Astrocyte of the cerebellum (primary cell): Measurements from ENCODE around the gene CFAP46.
"Not testable (repeated sequence)": the region's sequence is repeated elsewhere in the genome, so short reads cannot be mapped to it uniquely, and the experiment has no call there.

ENCODE experiments used
- DNase-seq: peaks from one replicate; pipeline ENCODE4 v3.0.0-alpha.2; 2011; ENCODE audit warnings: low read depth
- H3K4me3 ChIP-seq: 2 replicates; pipeline ENCODE4 v1.5.1; 2011; ENCODE audit warnings: mild to moderate bottlenecking, low read depth, low read length, moderate library complexity
- in situ Hi-C: cut with HindIII; loops from 2 replicates; pipeline ENCODE4 v1.10.0; 2017; ENCODE audit warnings: low sequenced_read_pairs
- TF ChIP-seq, protein P1 (sequence below): IDR thresholded peaks from 2 replicates; pipeline ENCODE4 v1.5.1; 2012; ENCODE audit warnings: low read length, low read depth, moderate library complexity, mild to moderate bottlenecking; ENCODE audit errors: missing control alignments

The CFAP46 gene

DNA sequence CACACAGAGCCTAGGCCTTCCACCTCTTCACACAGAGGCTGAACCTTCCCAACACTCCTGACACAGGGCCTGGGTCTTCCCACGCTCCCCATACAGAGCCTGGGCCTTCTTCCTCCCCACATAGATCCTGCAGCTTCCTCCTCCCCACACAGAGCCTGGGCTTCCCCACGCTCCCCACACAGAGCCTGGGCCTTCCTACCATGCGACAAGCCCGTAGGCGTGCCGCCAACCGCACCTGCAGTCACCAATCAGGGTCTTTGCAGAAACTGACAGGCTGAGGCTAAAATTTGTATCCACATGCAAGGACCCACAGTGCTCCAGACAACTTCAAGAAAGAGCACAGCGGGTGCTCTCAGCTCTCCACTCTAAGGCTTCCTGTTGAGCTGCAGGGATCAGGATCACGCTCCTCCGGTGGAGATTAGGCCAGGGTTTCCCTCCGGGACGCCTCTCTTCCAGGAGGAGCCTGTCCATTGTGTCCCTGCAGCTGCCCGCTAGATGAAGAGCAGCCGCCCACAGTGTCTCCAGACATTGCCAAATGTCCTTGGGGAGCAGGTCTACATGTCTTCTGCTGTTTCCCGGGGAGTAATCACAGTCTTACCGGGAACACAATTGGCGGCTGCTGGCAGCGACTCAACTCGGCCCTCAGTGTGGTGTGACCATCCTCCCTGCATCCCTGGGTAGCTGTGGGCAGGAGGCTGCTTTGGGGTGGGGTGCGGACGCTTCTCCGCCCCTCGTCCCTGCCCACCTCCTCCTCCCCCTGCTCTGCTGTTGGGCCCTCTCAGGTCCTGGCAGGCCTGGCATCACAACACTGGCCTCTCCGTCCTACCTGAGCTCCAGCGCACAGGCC lies 9.7 kb downstream of the CFAP46 start:
- TF ChIP-seq, protein P1, sequence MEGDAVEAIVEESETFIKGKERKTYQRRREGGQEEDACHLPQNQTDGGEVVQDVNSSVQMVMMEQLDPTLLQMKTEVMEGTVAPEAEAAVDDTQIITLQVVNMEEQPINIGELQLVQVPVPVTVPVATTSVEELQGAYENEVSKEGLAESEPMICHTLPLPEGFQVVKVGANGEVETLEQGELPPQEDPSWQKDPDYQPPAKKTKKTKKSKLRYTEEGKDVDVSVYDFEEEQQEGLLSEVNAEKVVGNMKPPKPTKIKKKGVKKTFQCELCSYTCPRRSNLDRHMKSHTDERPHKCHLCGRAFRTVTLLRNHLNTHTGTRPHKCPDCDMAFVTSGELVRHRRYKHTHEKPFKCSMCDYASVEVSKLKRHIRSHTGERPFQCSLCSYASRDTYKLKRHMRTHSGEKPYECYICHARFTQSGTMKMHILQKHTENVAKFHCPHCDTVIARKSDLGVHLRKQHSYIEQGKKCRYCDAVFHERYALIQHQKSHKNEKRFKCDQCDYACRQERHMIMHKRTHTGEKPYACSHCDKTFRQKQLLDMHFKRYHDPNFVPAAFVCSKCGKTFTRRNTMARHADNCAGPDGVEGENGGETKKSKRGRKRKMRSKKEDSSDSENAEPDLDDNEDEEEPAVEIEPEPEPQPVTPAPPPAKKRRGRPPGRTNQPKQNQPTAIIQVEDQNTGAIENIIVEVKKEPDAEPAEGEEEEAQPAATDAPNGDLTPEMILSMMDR, result no peak
- no peak for DNase-seq
- in situ Hi-C loops, result no loop called here
- H3K4me3 ChIP-seq, result no peak overlapping the region

GRCh38 chr10:132931258-132932250 lies 10.8 kb downstream of the CFAP46 start:
- H3K4me3 ChIP-seq, DNase-seq, in situ Hi-C loops: not testable (repeated sequence)

GRCh38 chr10:132930701-132931100 lies 11.7 kb downstream of the CFAP46 start:
- DNase-seq, in situ Hi-C loops, H3K4me3 ChIP-seq: not testable (repeated sequence)

DNA sequence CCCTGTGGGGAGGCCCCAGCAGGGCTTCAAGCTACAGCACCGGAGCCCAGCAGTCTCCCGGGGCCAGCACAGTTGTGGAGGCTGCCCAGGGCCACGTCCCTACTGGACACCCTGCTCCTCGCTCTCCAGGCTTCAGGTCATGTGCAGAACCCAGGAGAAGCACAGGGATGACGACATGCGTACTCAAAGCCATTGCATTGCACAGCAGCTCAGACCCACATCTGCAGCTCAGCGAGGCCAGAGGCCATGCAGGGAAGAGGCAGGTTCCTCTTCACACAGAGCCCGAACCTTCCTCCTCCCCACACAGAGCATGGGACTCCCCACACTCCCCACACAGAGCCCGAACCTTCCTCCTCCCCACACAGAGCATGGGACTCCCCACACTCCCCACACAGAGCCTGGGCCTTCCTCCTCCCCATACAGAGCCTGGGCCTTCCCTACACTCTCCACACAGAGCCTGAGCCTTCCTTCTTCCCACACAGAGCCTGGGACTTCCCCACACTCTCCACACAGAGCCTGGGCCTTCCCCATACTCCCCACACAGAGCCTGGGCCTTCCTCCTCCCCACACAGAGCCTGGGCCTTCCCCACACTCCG lies 12.3 kb downstream of the CFAP46 start:
- in situ Hi-C loops, result loop anchor here (10.0 kb wide), 1 partner anchor 275 kb away; no protein-coding TSS in a partner anchor
- TF ChIP-seq, protein P1, result no peak
- H3K4me3 ChIP-seq, result no peak overlapping the region
- DNase-seq, result no peak

GRCh38 chr10:132929480-132929879 lies 12.9 kb downstream of the CFAP46 start:
- DNase-seq, result no peak
- no peak overlapping the region for H3K4me3 ChIP-seq
- in situ Hi-C loops, result loop anchor here (10.0 kb wide), 1 partner anchor 275 kb away; no protein-coding TSS in a partner anchor
- TF ChIP-seq, protein P1, result no peak

- TF ChIP-seq, protein P1, result no peak
- in situ Hi-C loops, result loop anchor here (10.0 kb wide), 1 partner anchor 273 kb away; no protein-coding TSS in a partner anchor
Observed at GRCh38 chr10:132928261-132928660, 14.1 kb downstream of the CFAP46 start.

GRCh38 chr10:132927824-132928223 lies 14.5 kb downstream of the CFAP46 start:
- no peak overlapping the region for H3K4me3 ChIP-seq
- TF ChIP-seq, protein P1, result no peak
- no peak for DNase-seq
- in situ Hi-C loops, result loop anchor here (10.0 kb wide), 1 partner anchor 273 kb away; no protein-coding TSS in a partner anchor

More at GRCh38 chr10:132928261-132928660, 14.1 kb downstream of the CFAP46 start:
- H3K4me3 ChIP-seq, result no peak overlapping the region
- DNase-seq, result no peak
